HG03097 (cell line): Measurements from ENCODE around the gene MZF1.
A peak's percentile ranks its signal among the peaks of the same experiment; 100 is the strongest.

ENCODE experiments used
- ATAC-seq: cut with Tn5 transposase; IDR thresholded peaks from one replicate; pipeline ENCODE4 v1.9.1; 2021; ENCODE audit not compliant: unreplicated experiment, low FRiP score

The MZF1 gene

GRCh38 chr19:58570770-58571574 is 2.2 kb downstream of the MZF1 start:
- no peak for ATAC-seq

- no peak for ATAC-seq
Measured at GRCh38 chr19:58569943-58570670, 3.0 kb downstream of the MZF1 start.

- no peak for ATAC-seq
Measured at GRCh38 chr19:58569191-58569942, 3.8 kb downstream of the MZF1 start.

GRCh38 chr19:58568453-58569130 is 4.5 kb downstream of the MZF1 start:
- no peak for ATAC-seq

- ATAC-seq: no peak
Measured at GRCh38 chr19:58566989-58567388, 6.1 kb downstream of the MZF1 start.

GRCh38 chr19:58563823-58564222 is 9.3 kb downstream of the MZF1 start:
- ATAC-seq: no peak

- no peak for ATAC-seq
Measured at GRCh38 chr19:58563034-58563573, 10.0 kb downstream of the MZF1 start.

- ATAC-seq: no peak
Measured at GRCh38 chr19:58562122-58563033, 10.8 kb downstream of the MZF1 start.

GRCh38 chr19:58561373-58562121 is 11.6 kb downstream of the MZF1 start:
- no peak for ATAC-seq

- no peak for ATAC-seq
Measured at GRCh38 chr19:58560921-58561320, 12.2 kb downstream of the MZF1 start.

GRCh38 chr19:58560007-58560887 is 12.9 kb downstream of the MZF1 start:
- ATAC-seq: no peak

- peak; percentile 12 for ATAC-seq
Measured at GRCh38 chr19:58559275-58560006, 13.7 kb downstream of the MZF1 start.

- peak; percentile 47 for ATAC-seq
Measured at GRCh38 chr19:58558623-58559274, 14.4 kb downstream of the MZF1 start.

- ATAC-seq: no peak
Measured at GRCh38 chr19:58558066-58558622, 15.0 kb downstream of the MZF1 start, which contains the start of gene UBE2M. TSS of gene UBE2M (minus strand) at chr19:58558611. CDS start at chr19:58558381, 230 bp downstream.

GRCh38 chr19:58557221-58558065 is 15.7 kb downstream of the MZF1 start:
- no peak for ATAC-seq
